Tibial nerve (tissue), 4 donors: ENCODE measurements around the gene SLMAP.

Source experiments
- EP300 ChIP-seq, 2 donors: sonication (generic); formaldehyde crosslinking; IDR thresholded peaks; one replicate each; pipeline ENCODE4 v1.6.1; 2017; ENCODE audit warnings: antibody characterized with exemption in 2 of 2, mild to moderate bottlenecking in 1 of 2
- POLR2A ChIP-seq, 2 donors: fragments of 450-650 bp; IDR thresholded peaks; one replicate each; pipeline ENCODE4 v1.6.1; 2017; ENCODE audit warnings: antibody characterized with exemption in 2 of 2, mild to moderate bottlenecking in 2 of 2, moderate library complexity in 2 of 2
- TF ChIP-seq, protein P1 (sequence below), 5 experiments: fragments of 200-600 bp in 3 of 5; fragments of 450-650 bp in 2 of 5; sonication (generic) in 3 of 5; IDR thresholded peaks; one replicate each; pipeline ENCODE4 v1.5.1; 2016 to 2019; ENCODE audit warnings: antibody characterized with exemption in 5 of 5, mild to moderate bottlenecking in 3 of 5, moderate library complexity in 2 of 5

DNA sequence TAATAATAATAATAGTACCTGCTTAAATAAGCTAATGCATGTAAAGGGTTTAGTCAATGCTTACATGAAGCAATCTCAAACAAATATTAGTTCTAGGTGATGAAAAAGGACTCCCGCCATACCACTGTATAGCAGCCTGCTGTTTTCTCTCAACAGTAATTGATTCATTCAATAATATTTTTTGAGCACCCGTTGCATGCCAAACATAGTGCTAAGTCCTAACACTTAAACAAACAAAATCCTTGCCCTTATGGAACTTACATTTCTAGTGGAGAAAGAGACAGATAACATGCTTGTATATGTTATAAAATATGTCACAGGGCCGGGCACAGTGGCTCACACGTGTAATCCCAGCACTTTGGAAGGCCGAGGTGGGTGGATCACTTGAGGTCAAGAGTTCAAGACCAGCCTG lies 190.9 kb downstream of the SLMAP start:
- TF ChIP-seq, protein P1, sequence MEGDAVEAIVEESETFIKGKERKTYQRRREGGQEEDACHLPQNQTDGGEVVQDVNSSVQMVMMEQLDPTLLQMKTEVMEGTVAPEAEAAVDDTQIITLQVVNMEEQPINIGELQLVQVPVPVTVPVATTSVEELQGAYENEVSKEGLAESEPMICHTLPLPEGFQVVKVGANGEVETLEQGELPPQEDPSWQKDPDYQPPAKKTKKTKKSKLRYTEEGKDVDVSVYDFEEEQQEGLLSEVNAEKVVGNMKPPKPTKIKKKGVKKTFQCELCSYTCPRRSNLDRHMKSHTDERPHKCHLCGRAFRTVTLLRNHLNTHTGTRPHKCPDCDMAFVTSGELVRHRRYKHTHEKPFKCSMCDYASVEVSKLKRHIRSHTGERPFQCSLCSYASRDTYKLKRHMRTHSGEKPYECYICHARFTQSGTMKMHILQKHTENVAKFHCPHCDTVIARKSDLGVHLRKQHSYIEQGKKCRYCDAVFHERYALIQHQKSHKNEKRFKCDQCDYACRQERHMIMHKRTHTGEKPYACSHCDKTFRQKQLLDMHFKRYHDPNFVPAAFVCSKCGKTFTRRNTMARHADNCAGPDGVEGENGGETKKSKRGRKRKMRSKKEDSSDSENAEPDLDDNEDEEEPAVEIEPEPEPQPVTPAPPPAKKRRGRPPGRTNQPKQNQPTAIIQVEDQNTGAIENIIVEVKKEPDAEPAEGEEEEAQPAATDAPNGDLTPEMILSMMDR (IDR thresholded peaks at IDR 0.05) = no peak
- TF ChIP-seq POLR2A (IDR thresholded peaks at IDR 0.05) (no peak), EP300 (IDR thresholded peaks at IDR 0.05) (no peak)
